ENCODE measurements around the gene DDTL. TPM values are rescaled to one million over a fixed set of nuclear protein-coding genes. Genes with fewer than 3 reads are reported as not detected.
A peak's percentile ranks its signal among the peaks of the same experiment; 100 is the strongest.
"Not testable (repeated sequence)": the region's sequence is repeated elsewhere in the genome, so short reads cannot be mapped to it uniquely, and the experiment has no call there.

DDTL gene
- total and polyA plus RNA-seq, 4 donors, result 6.3 to 18.7 (median 8.2) TPM

DNA sequence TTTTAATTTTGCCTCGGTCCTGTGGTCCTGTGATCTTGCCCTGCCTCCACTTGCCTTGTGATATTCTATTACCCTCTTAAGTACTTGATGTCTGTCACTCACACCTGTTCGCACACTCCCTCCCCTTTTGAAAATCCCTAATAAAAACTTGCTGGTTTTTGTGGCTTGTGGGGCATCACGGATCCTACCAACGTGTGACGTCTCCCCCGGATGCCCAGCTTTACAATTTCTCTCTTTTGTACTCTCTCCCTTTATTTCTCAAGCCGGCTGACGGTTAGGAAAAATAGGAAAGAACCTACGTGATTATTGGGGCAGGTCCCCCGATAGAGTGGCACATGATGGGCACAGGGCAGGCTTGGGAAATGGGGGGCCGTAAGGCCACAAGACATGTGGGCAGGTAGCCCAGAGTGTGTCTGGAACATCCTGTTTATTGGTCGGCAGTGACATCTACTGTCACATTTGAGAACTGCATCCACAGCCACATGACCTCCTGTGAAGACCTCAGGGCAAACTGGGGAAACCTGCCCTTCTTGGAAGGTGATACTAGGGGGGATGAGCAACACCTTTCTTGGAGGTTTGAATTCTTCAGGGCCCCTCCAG is 10.3 kb upstream of the DDTL start:
- not testable (repeated sequence) for H3K27ac ChIP-seq (ENCODE audit: low read depth in 1 of 2, low read length in 2 of 2); H3K4me1 ChIP-seq (ENCODE audit: control insufficient read depth in 4 of 4, insufficient read depth in 4 of 4, low read length in 3 of 4); H3K36me3 ChIP-seq (ENCODE audit: control insufficient read depth in 4 of 4, insufficient read depth in 3 of 4, low read depth in 1 of 4, low read length in 3 of 4); H3K4me3 ChIP-seq (ENCODE audit: low read depth in 1 of 3, low read length in 3 of 3); H3K27me3 ChIP-seq (ENCODE audit: control insufficient read depth in 4 of 4, insufficient read depth in 4 of 4, low read length in 3 of 4); H3K9ac ChIP-seq (ENCODE audit: low read depth in 1 of 2, low read length in 2 of 2); H3K9me3 ChIP-seq (ENCODE audit: control insufficient read depth in 4 of 4, low read length in 3 of 4)
- peak; percentile 90 for DNase-seq (ENCODE audit: low spot score)
- 26% methylated on average over 12 of the region's 12 CpGs for WGBS
- TF ChIP-seq RAD21 (IDR thresholded peaks at IDR 0.05), result peak; percentile 80 to 83
- TF ChIP-seq, protein P1, sequence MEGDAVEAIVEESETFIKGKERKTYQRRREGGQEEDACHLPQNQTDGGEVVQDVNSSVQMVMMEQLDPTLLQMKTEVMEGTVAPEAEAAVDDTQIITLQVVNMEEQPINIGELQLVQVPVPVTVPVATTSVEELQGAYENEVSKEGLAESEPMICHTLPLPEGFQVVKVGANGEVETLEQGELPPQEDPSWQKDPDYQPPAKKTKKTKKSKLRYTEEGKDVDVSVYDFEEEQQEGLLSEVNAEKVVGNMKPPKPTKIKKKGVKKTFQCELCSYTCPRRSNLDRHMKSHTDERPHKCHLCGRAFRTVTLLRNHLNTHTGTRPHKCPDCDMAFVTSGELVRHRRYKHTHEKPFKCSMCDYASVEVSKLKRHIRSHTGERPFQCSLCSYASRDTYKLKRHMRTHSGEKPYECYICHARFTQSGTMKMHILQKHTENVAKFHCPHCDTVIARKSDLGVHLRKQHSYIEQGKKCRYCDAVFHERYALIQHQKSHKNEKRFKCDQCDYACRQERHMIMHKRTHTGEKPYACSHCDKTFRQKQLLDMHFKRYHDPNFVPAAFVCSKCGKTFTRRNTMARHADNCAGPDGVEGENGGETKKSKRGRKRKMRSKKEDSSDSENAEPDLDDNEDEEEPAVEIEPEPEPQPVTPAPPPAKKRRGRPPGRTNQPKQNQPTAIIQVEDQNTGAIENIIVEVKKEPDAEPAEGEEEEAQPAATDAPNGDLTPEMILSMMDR (IDR thresholded peaks at IDR 0.05; ENCODE audit: low read depth, low read length, missing input control), result peak; percentile 92

DNA sequence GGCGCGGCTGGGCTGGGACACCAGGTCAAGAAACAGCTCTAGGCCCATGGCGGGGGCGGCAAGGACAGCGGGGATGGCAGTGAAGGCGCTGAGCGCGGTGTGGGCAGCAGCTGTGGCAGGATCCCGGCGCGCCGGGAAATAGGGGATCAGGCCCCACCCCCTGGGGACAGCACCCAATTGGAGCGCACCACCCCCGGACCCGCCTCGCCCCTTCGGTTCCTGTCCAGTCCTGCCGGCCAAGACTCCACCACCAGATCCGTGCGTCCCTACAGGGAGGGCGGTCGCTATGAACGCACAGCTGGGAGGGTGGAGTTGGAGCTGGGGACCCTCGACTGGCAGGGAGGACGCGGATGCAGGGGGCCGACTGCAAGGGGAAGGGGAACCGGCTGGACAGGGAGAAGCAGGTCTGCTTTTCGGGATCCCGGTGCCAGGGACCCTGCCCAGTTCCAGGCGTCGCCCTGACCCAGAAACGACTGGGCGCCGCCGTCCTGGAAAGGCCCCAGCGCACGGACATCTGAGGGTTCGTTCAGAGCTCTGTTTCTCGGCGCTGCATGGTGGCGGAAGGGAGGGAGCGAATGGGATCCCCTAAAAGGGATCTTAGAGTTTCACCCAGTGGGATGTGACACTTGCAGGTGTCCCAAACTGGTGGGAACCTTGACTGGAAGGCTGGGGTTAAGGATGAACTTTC is 5.5 kb upstream of the DDTL start, which contains the start of gene GSTT2B:
TSS of gene GSTT2B (minus strand) at position 112 of the 688 bp plus-strand sequence. CDS start at position 48, 64 bp downstream.
- H3K36me3 ChIP-seq (ENCODE audit: control insufficient read depth in 4 of 4, insufficient read depth in 3 of 4, low read depth in 1 of 4, low read length in 3 of 4); H3K27me3 ChIP-seq (ENCODE audit: control insufficient read depth in 4 of 4, insufficient read depth in 4 of 4, low read length in 3 of 4); H3K9ac ChIP-seq (ENCODE audit: low read depth in 1 of 2, low read length in 2 of 2); DNase-seq (ENCODE audit: low spot score); H3K4me3 ChIP-seq (ENCODE audit: low read depth in 1 of 3, low read length in 3 of 3); H3K27ac ChIP-seq (ENCODE audit: low read depth in 1 of 2, low read length in 2 of 2); H3K9me3 ChIP-seq (ENCODE audit: control insufficient read depth in 4 of 4, low read length in 3 of 4); H3K4me1 ChIP-seq (ENCODE audit: control insufficient read depth in 4 of 4, insufficient read depth in 4 of 4, low read length in 3 of 4): not testable (repeated sequence)
- no CpG with 5 or more reads among the region's 43 CpGs for WGBS

DNA sequence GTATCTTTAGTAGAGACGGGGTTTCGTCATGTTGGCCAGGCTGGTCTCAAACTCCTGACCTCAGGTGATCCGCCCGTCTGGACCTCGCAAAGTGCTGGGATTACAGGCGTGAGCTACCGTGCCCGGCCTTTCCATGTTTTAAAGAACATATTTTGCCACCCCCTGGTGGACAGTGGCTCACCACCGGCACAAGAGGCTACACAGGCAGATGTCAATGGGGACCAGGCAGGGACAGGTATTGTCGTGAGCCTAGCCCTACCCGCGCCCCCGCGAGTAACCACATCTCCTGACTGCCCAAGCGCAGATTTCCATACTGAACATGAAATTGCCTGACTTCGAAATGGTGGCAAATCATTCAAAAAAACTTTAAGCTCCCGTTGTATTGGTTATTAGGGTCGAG is 594 bp upstream of the DDTL start:
- WGBS, result no CpG with 5 or more reads among the region's 18 CpGs
- not testable (repeated sequence) for H3K27ac ChIP-seq (ENCODE audit: low read depth in 1 of 2, low read length in 2 of 2); H3K4me3 ChIP-seq (ENCODE audit: low read depth in 1 of 3, low read length in 3 of 3); H3K27me3 ChIP-seq (ENCODE audit: control insufficient read depth in 4 of 4, insufficient read depth in 4 of 4, low read length in 3 of 4); H3K9ac ChIP-seq (ENCODE audit: low read depth in 1 of 2, low read length in 2 of 2); DNase-seq (ENCODE audit: low spot score); H3K9me3 ChIP-seq (ENCODE audit: control insufficient read depth in 4 of 4, low read length in 3 of 4)
- H3K36me3 ChIP-seq (ENCODE audit: control insufficient read depth in 4 of 4, insufficient read depth in 3 of 4, low read depth in 1 of 4, low read length in 3 of 4), result peaks cover 5 to 17% (median 11%) of the 10 kb centered on the region in 4 donors
- peaks cover 3 to 14% (median 7%) of the 10 kb centered on the region in 4 donors for H3K4me1 ChIP-seq (ENCODE audit: control insufficient read depth in 4 of 4, insufficient read depth in 4 of 4, low read length in 3 of 4)

DNA sequence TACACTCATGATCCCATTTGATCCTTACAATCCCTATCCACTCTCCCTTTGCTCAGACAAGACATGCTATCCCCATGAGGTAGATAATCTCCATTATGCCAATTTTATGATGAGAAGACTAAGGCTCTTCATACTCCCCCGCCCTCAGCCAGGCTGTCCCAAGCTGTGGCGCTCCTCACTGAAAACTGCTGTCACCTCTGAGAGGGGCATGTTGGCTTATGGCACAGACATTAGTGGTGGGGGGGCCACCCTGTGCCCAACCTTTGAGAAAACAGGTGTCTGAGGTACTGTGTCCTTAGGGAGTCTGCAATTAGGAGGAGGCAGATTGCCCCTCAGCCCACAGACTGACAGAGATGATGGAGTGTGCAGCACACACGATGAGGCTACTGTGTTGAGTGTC is 2.4 kb downstream of the DDTL start:
- H3K27ac ChIP-seq (ENCODE audit: low read depth in 1 of 2, low read length in 2 of 2), result peak overlapping the region in 1 of 2 donors; percentile 55
- no peak overlapping the region for H3K9ac ChIP-seq (ENCODE audit: low read depth in 1 of 2, low read length in 2 of 2)
- TF ChIP-seq HNF4A (conservative IDR thresholded peaks at IDR 0.05), result no peak
- no peak for TF ChIP-seq FOXA1 (IDR thresholded peaks at IDR 0.05)
- TF ChIP-seq RXRA (IDR thresholded peaks at IDR 0.05), result no peak
- TF ChIP-seq RAD21 (IDR thresholded peaks at IDR 0.05), result no peak
- no peak for TF ChIP-seq HNF4G (IDR thresholded peaks at IDR 0.05)
- TF ChIP-seq JUND (IDR thresholded peaks at IDR 0.05), result no peak
- TF ChIP-seq GABPA (IDR thresholded peaks at IDR 0.05 in 1 of 2, conservative IDR thresholded peaks at IDR 0.05 in 1 of 2), result no peak
- no peak for TF ChIP-seq FOXA2 (IDR thresholded peaks at IDR 0.05)
- TF ChIP-seq, protein P2, sequence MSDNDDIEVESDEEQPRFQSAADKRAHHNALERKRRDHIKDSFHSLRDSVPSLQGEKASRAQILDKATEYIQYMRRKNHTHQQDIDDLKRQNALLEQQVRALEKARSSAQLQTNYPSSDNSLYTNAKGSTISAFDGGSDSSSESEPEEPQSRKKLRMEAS (IDR thresholded peaks at IDR 0.05), result no peak
- TF ChIP-seq, protein P3, sequence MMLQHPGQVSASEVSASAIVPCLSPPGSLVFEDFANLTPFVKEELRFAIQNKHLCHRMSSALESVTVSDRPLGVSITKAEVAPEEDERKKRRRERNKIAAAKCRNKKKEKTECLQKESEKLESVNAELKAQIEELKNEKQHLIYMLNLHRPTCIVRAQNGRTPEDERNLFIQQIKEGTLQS (IDR thresholded peaks at IDR 0.05), result no peak
- no peak for TF ChIP-seq TAF1 (conservative IDR thresholded peaks at IDR 0.05)
- no peak for TF ChIP-seq EGR1 (IDR thresholded peaks at IDR 0.05; ENCODE audit: low read depth in 2 of 2)
- H3K27me3 ChIP-seq (ENCODE audit: control insufficient read depth in 4 of 4, insufficient read depth in 4 of 4, low read length in 3 of 4), result no peaks in the 10 kb centered on the region
- H3K4me1 ChIP-seq (ENCODE audit: control insufficient read depth in 4 of 4, insufficient read depth in 4 of 4, low read length in 3 of 4), result peaks cover 3 to 18% (median 9%) of the 10 kb centered on the region in 4 donors
- H3K4me3 ChIP-seq (ENCODE audit: low read depth in 1 of 3, low read length in 3 of 3), result no peak overlapping the region
- no peaks in the 10 kb centered on the region for H3K9me3 ChIP-seq (ENCODE audit: control insufficient read depth in 4 of 4, low read length in 3 of 4)
- 94% methylated on average over 3 of the region's 3 CpGs for WGBS
- DNase-seq (ENCODE audit: low spot score), result no peak
- H3K36me3 ChIP-seq (ENCODE audit: control insufficient read depth in 4 of 4, insufficient read depth in 3 of 4, low read depth in 1 of 4, low read length in 3 of 4), result peaks cover 8 to 22% (median 15%) of the 10 kb centered on the region in 4 donors

All from liver (tissue), 9 donors.